ENCODE measurements around the gene PPP3R1. TPM values are rescaled to one million over a fixed set of nuclear protein-coding genes. Genes with fewer than 3 reads are reported as not detected.

Gene PPP3R1
- total RNA-seq, 1 experiment from 2014 or later, result 74.2 TPM

DNA sequence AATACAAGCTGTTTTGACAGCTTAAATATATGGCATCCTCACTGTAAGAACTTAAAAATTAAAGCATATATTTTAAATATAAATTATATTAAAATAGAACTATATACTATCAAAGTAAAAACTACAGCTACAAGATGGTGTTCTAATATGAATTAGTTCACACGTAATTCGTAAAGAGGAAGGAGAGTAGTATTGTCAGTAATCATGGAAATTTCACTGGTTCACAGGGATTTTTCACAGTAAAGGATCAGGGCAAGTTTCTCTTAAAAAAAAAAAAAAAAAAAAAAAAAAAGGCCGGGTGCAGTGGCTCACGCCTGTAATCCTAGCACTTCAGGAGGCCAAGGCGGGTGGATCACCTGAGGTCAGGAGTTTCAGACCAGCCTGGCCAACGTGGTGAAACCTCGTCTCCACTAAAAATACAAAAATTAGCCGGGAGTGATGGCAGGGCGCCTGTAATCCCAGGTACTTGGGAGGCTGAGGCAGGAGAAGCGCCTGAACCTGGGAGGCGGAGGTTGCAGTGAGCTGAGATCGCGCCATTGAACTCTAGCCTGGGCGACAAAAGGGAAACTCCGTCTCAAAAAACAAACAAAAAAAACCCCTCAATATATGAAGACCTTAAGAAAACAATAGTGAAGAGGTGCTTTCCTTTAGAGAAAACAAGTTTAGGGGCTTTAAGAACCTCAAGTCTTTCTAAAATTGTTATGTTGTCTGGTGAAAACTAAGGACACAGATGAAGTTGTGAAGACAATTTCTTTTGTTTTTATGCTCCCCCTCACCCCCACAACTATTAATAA is 62.1 kb downstream of the PPP3R1 start:
- H4K5ac ChIP-seq (ENCODE audit: insufficient read length, low read depth, low read length), result no peak overlapping the region
- H4K91ac ChIP-seq (ENCODE audit: insufficient read length, low read depth, low read length), result no peak overlapping the region
- no peak overlapping the region for H2BK20ac ChIP-seq (ENCODE audit: low read depth, low read length, poor library complexity, severe bottlenecking)
- H4K8ac ChIP-seq (replicated peaks; ENCODE audit: insufficient read length, low read depth, low read length), result no peak overlapping the region
- no peak overlapping the region for H3K14ac ChIP-seq (ENCODE audit: insufficient read depth, low read length)
- TF ChIP-seq, protein P1, sequence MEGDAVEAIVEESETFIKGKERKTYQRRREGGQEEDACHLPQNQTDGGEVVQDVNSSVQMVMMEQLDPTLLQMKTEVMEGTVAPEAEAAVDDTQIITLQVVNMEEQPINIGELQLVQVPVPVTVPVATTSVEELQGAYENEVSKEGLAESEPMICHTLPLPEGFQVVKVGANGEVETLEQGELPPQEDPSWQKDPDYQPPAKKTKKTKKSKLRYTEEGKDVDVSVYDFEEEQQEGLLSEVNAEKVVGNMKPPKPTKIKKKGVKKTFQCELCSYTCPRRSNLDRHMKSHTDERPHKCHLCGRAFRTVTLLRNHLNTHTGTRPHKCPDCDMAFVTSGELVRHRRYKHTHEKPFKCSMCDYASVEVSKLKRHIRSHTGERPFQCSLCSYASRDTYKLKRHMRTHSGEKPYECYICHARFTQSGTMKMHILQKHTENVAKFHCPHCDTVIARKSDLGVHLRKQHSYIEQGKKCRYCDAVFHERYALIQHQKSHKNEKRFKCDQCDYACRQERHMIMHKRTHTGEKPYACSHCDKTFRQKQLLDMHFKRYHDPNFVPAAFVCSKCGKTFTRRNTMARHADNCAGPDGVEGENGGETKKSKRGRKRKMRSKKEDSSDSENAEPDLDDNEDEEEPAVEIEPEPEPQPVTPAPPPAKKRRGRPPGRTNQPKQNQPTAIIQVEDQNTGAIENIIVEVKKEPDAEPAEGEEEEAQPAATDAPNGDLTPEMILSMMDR (conservative IDR thresholded peaks at IDR 0.05), result no peak
- H3K27ac ChIP-seq (ENCODE audit: insufficient read length, low read depth, low read length), result no peak overlapping the region
- no peaks in the 10 kb centered on the region for H3K9me3 ChIP-seq (ENCODE audit: control insufficient read depth, low read depth, low read length)
- H2BK120ac ChIP-seq (ENCODE audit: low read depth, low read length, poor library complexity, severe bottlenecking), result no peak overlapping the region
- peaks cover 2% of the 10 kb centered on the region for H3K79me1 ChIP-seq (ENCODE audit: insufficient read depth, low read depth, low read length, poor library complexity, severe bottlenecking)
- Mint-ChIP-seq H3K9me3 (no peaks in the 10 kb centered on the region), H3K4me1 (peaks cover 6 to 9% of the 10 kb centered on the region in 2 experiments; a peak in 3 of 4 replicates), H3K27me3 (ENCODE audit: low read depth) (no peaks in the 10 kb centered on the region), H3K4me3 (no peak overlapping the region), H3K36me3 (ENCODE audit: insufficient read depth in 1 of 3, low read depth in 3 of 3) (peaks cover 1 to 4% (median 3%) of the 10 kb centered on the region in 3 experiments; a peak in 5 of 7 replicates), H3K27ac (peak overlapping the region; percentile 68 to 90 (median 76); a peak in 5 of 7 replicates)
- no peak overlapping the region for H3K4ac ChIP-seq (ENCODE audit: low read depth, low read length)
- no peak overlapping the region for H3K18ac ChIP-seq (ENCODE audit: insufficient read length, low read depth, low read length)
- H3K79me2 ChIP-seq (ENCODE audit: insufficient read depth, low read length), result peaks cover 7% of the 10 kb centered on the region; the same call in 1 of the 2 replicates
- no peaks in the 10 kb centered on the region for H3K4me1 ChIP-seq (ENCODE audit: insufficient read depth, low read length)
- no CpG with 5 or more reads among the region's 15 CpGs for WGBS (ENCODE audit: extremely low coverage, insufficient read length, low lambda C conversion rate)
- no peak overlapping the region for H3K23ac ChIP-seq (ENCODE audit: insufficient read length, low read depth, low read length)
- no peak overlapping the region for H3K9ac ChIP-seq (ENCODE audit: extremely low read depth, insufficient read length, low read length)
- no peak overlapping the region for H3T11ph ChIP-seq (ENCODE audit: low read length)
- H3K56ac ChIP-seq (ENCODE audit: insufficient read length, low read depth, low read length), result no peak overlapping the region
- H2BK15ac ChIP-seq (ENCODE audit: low read depth, low read length), result no peak overlapping the region
- no peak overlapping the region for H2BK5ac ChIP-seq (ENCODE audit: insufficient read length, low read length)
- no peak overlapping the region for H3K4me2 ChIP-seq (ENCODE audit: insufficient read depth, insufficient read length, low read length)
- H3K23me2 ChIP-seq (ENCODE audit: insufficient read length, low read depth, low read length, poor library complexity, severe bottlenecking), result no peaks in the 10 kb centered on the region
- H2BK12ac ChIP-seq (ENCODE audit: insufficient read length, low read depth, low read length), result no peak overlapping the region
- no peak overlapping the region for H2AFZ ChIP-seq (ENCODE audit: low read length)
- H3K27me3 ChIP-seq (ENCODE audit: insufficient read depth, low read length), result no peaks in the 10 kb centered on the region
- no peaks in the 10 kb centered on the region for H4K20me1 ChIP-seq (ENCODE audit: control insufficient read depth, insufficient read depth, insufficient read length)
- H2AK5ac ChIP-seq (ENCODE audit: insufficient read length, low read length), result no peak overlapping the region
- no peak for DNase-seq

All from H9 (cell line).